K562 (cell line): Measurements from ENCODE around the gene AMBP.

Source experiments
- CHAMP1 ChIP-seq: fragments of 450-650 bp; IDR thresholded peaks from 2 replicates; pipeline ENCODE4 v1.6.1; 2016; ENCODE audit warnings: mild to moderate bottlenecking
- NFE2 ChIP-seq: IDR thresholded peaks from 2 replicates; pipeline ENCODE4 v1.6.1; 2014; ENCODE audit warnings: antibody characterized with exemption, low read depth
- PREB ChIP-seq: sonication (generic); formaldehyde crosslinking; IDR thresholded peaks from 2 replicates; pipeline ENCODE4 v1.8.1; 2023; ENCODE audit warnings: mild to moderate bottlenecking, missing genetic modification reagents
- REST ChIP-seq, 2 experiments: fragments of 450-650 bp; formaldehyde crosslinking in 1 of 2; IDR thresholded peaks; 2 replicates each; pipeline versions ENCODE4 v1.4.0 to v1.6.1; 2014 to 2020; ENCODE audit warnings: mild to moderate bottlenecking in 2 of 2, borderline replicate concordance in 1 of 2, low read depth in 1 of 2
- SP2 ChIP-seq: IDR thresholded peaks from 2 replicates; pipeline ENCODE4 v1.6.1; 2011; ENCODE audit warnings: mild to moderate bottlenecking, low read depth, low read length, moderate library complexity; ENCODE audit not compliant: poor library complexity, severe bottlenecking; ENCODE audit errors: extremely low read depth

- TF ChIP-seq REST (IDR thresholded peaks at IDR 0.05; ENCODE audit: borderline replicate concordance) (no peak), REST (CRISPR knock-in tag; IDR thresholded peaks at IDR 0.05; ENCODE audit: low read depth) (no peak), PREB (CRISPR knock-in tag) (no peak), SP2 (no peak), NFE2 (no peak), CHAMP1 (no peak)
These were observed 41.4 kb upstream of the AMBP start for GRCh38 chr9:114119242-114120191.
